Smooth muscle cell of the umbilical artery (primary cell): ENCODE data around the gene CRP. TPM values are rescaled to one million over a fixed set of nuclear protein-coding genes. Genes with fewer than 3 reads are reported as not detected.

Source experiments
- total RNA-seq: library from RNA; depleted of rRNA; stranded (reverse); fragments of >200 nt; gene quantifications from 2 replicates; pipeline ENCODE4 v1.2.3, GENCODE V29; 2014

CRP gene, protein sequence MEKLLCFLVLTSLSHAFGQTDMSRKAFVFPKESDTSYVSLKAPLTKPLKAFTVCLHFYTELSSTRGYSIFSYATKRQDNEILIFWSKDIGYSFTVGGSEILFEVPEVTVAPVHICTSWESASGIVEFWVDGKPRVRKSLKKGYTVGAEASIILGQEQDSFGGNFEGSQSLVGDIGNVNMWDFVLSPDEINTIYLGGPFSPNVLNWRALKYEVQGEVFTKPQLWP
- total RNA-seq, result not detected in 2 replicates

GRCh38 chr1:159714529-159714928 lies at the start of gene CRP:
CRP (minus strand) TSS chr1:159714589; CDS start chr1:159714485, 104 bp downstream.

Other genes starting within 250 kb of the CRP start
- gene OR10J5, start 178.6 kb downstream of the CRP start, total RNA-seq, result not detected in 2 replicates
- not detected in 2 replicates for gene APCS, start 126.8 kb downstream of the CRP start, total RNA-seq
- 10.6 and 16.3 TPM in 2 replicates for gene DUSP23, start 66.4 kb upstream of the CRP start, total RNA-seq
- not detected in 2 replicates for gene FCRL6, start 87.8 kb upstream of the CRP start, total RNA-seq
- gene SLAMF8, start 112.3 kb upstream of the CRP start, total RNA-seq, result not detected in 2 replicates
- 0.23 TPM in 1 of 2 replicates, not detected in the other for gene VSIG8, start 148.1 kb upstream of the CRP start, total RNA-seq
- gene CFAP45, start 185.6 kb upstream of the CRP start, total RNA-seq, result under 0.01 and 0.55 TPM in 2 replicates
- 163 and 379 TPM in 2 replicates for gene TAGLN2, start 210.9 kb upstream of the CRP start, total RNA-seq
- gene IGSF9, start 231.0 kb upstream of the CRP start, total RNA-seq, result not detected in 2 replicates
- gene SLAMF9, start 239.6 kb upstream of the CRP start, total RNA-seq, result 0.09 TPM in 1 of 2 replicates, not detected in the other